ENCODE data around the gene MIER2. TPM values are rescaled to one million over a fixed set of nuclear protein-coding genes. Genes with fewer than 3 reads are reported as not detected.
A peak's percentile ranks its signal among the peaks of the same experiment; 100 is the strongest.
"Not testable (repeated sequence)": the region's sequence is repeated elsewhere in the genome, so short reads cannot be mapped to it uniquely, and the experiment has no call there.

Gene MIER2
- total RNA-seq, 1 donor from 2014 or later, result 50.5 TPM

DNA sequence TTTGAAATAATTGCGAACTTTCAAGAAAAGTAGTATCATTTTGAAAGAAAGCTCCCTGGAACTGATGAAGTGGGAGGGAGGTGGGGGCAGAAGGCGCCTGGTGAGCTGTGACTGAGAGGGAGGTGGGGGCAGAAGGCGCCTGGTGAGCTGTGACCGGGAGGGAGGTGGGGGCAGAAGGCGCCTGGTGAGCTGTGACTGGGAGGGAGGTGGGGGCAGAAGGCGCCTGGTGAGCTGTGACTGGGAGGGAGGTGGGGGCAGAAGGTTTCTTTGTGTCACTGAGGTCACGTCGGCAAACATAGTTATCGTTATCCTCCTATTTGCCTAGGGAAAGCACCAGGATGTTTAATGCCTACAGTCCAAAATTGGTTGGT is 40.2 kb upstream of the MIER2 start:
- TF ChIP-seq CTCF (IDR thresholded peaks at IDR 0.05; ENCODE audit: unreplicated experiment), result no peak
- Mint-ChIP-seq H3K27me3 (ENCODE audit: low read depth) (peaks cover 18% of the 10 kb centered on the region), H3K4me1 (peaks cover 9% of the 10 kb centered on the region), H3K36me3 (no peaks in the 10 kb centered on the region), H3K27ac (no peak overlapping the region), H3K9me3 (peaks cover 3% of the 10 kb centered on the region), H3K4me3 (no peak overlapping the region)
- no peak for DNase-seq (ENCODE audit: low spot score in 2 of 2, unreplicated experiment in 2 of 2)

DNA sequence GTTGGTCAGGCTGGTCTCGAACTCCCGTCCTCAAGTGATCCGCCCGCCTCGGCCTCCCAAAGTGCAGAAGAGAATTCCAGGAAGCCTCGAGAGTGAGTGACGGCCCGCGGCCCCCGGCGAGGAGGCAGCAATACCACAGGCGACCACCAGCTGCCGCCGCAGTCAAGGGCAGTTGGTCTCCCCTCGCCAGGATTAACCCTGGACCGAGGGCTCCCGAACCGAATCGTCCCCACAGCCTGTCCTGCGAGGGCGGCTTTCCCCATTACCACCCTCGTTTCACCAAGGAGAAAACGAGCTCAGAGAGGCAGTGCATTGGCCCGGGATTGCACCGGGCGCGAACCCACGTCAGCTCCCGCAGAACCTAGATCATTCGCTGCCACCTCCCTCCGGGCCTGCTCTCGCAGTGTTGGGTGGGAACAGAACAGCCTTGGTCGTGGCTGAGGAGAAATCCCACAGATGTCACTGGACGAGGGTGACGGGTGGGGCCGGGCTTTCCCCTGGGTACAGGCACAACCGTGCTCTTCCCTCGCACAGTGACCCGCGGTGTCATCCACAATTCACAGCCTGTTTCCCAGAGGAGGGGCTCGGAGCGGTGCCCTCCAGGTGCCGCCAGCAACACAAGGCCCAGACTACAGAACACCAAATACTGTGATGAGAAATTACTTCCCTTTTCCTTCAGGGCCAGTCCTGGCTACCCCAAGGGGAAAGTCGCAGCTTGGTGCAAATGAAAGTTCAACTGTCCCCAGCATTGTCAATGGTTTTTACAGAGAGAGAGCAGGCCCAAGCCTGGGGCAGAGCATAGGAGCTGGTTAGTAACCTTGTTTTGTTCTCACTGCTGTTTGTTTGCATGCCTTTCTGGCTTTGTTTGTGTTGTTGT is 39.6 kb upstream of the MIER2 start:
- Mint-ChIP-seq H3K27me3 (ENCODE audit: low read depth) (peaks cover 18% of the 10 kb centered on the region), H3K4me3 (no peak overlapping the region), H3K4me1 (peaks cover 9% of the 10 kb centered on the region), H3K9me3 (peaks cover 3% of the 10 kb centered on the region), H3K36me3 (no peaks in the 10 kb centered on the region), H3K27ac (no peak overlapping the region)
- TF ChIP-seq CTCF (IDR thresholded peaks at IDR 0.05; ENCODE audit: unreplicated experiment), result peak; percentile 75
- peak in 1 of 2 experiments; percentile 60 for DNase-seq (ENCODE audit: low spot score in 2 of 2, unreplicated experiment in 2 of 2)

GRCh38 chr19:383040-383439 is 38.4 kb upstream of the MIER2 start:
- no peak overlapping the region for H3K27ac Mint-ChIP-seq
- H3K4me3 Mint-ChIP-seq, result no peak overlapping the region
- no peaks in the 10 kb centered on the region for H3K36me3 Mint-ChIP-seq
- no peak for TF ChIP-seq CTCF (IDR thresholded peaks at IDR 0.05; ENCODE audit: unreplicated experiment)
- H3K4me1 Mint-ChIP-seq, result peaks cover 9% of the 10 kb centered on the region
- peaks cover 21% of the 10 kb centered on the region for H3K27me3 Mint-ChIP-seq (ENCODE audit: low read depth)
- peak in 1 of 2 experiments; percentile 26 for DNase-seq (ENCODE audit: low spot score in 2 of 2, unreplicated experiment in 2 of 2)
- H3K9me3 Mint-ChIP-seq, result peaks cover 3% of the 10 kb centered on the region

DNA sequence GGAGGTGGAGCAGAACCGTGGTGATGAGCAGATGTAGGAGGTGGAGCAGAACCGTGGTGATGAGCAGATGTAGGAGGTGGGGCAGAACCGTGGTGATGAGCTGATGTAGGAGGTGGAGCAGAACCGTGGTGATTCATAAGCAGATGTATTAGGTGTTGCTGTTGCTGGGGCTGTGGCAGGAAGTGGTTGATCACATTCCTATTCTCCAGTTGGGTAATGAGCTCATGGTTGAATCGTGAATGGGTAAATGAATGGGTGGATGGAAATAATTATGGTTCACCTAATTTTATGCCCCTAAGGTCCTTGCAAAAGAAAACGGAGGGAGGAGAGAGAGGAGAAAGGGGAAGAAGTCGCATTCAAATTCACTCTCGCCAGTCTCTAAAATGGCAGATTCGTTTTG is 38.0 kb upstream of the MIER2 start:
- not testable (repeated sequence) for DNase-seq (ENCODE audit: low spot score in 2 of 2, unreplicated experiment in 2 of 2); H3K36me3 Mint-ChIP-seq; H3K4me3 Mint-ChIP-seq; H3K9me3 Mint-ChIP-seq; H3K27ac Mint-ChIP-seq
- Mint-ChIP-seq H3K27me3 (ENCODE audit: low read depth) (peaks cover 25% of the 10 kb centered on the region), H3K4me1 (peaks cover 11% of the 10 kb centered on the region)

DNA sequence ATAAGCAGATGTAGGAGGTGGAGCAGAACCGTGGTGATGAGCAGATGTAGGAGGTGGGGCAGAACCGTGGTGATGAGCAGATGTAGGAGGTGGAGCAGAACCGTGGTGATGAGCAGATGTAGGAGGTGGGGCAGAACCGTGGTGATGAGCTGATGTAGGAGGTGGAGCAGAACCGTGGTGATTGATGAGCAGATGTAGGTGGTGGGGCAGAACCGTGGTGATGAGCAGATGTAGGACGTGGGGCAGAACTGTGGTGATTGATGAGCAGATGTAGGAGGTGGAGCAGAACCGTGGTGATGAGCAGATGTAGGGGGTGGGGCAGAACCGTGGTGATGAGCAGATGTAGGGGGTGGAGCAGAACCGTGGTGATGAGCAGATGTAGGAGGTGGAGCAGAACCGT is 37.3 kb upstream of the MIER2 start:
- not testable (repeated sequence) for H3K36me3 Mint-ChIP-seq, H3K4me3 Mint-ChIP-seq, H3K27ac Mint-ChIP-seq, H3K9me3 Mint-ChIP-seq
- peak in 1 of 2 experiments; percentile 16 for DNase-seq (ENCODE audit: low spot score in 2 of 2, unreplicated experiment in 2 of 2)
- peaks cover 25% of the 10 kb centered on the region for H3K27me3 Mint-ChIP-seq (ENCODE audit: low read depth)
- H3K4me1 Mint-ChIP-seq, result peaks cover 11% of the 10 kb centered on the region

DNA sequence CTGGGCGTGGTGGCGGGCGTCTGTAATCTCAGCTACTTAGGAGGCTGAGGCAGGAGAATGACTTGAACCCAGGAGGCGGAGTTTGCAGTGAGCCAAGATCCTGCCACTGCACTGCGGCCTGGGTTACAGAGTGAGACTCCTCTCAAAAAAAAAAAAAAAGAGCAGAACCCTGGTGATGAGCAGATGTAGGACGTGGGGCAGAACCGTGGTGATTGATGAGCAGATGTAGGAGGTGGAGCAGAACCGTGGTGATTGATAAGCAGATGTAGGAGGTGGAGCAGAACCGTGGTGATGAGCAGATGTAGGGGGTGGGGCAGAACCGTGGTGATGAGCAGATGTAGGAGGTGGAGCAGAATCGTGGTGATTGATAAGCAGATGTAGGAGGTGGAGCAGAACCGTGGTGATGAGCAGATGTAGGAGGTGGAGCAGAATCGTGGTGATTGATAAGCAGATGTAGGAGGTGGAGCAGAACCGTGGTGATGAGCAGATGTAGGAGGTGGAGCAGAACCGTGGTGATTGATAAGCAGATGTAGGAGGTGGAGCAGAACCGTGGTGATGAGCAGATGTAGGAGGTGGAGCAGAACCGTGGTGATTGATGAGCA is 36.1 kb upstream of the MIER2 start:
- not testable (repeated sequence) for H3K27ac Mint-ChIP-seq; H3K9me3 Mint-ChIP-seq; DNase-seq (ENCODE audit: low spot score in 2 of 2, unreplicated experiment in 2 of 2); H3K4me1 Mint-ChIP-seq; H3K4me3 Mint-ChIP-seq; H3K36me3 Mint-ChIP-seq
- peaks cover 28% of the 10 kb centered on the region for H3K27me3 Mint-ChIP-seq (ENCODE audit: low read depth)

DNA sequence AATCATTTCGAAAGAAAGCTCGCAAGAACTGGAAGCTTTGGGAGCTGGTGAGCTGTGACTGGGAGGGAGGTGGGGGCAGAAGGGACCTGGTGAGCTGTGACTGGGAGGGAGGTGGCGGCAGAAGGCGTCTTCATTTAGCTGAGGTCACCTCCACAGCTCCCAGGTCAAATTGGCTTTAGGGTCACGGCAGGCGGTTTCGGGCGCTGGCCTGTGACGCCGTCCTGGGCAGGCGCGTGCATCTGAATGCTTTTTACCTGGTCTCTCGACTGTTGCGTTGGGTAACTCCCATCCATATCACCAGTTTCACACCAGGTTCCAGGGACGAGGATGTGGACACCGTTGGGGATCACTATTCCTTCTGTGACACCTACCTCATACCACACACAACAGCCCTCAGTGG is 35.2 kb upstream of the MIER2 start:
- no peak for TF ChIP-seq CTCF (IDR thresholded peaks at IDR 0.05; ENCODE audit: unreplicated experiment)
- no peak overlapping the region for H3K4me3 Mint-ChIP-seq
- peaks cover 5% of the 10 kb centered on the region for H3K4me1 Mint-ChIP-seq
- H3K36me3 Mint-ChIP-seq, result no peaks in the 10 kb centered on the region
- H3K27ac Mint-ChIP-seq, result no peak overlapping the region
- no peak for DNase-seq (ENCODE audit: low spot score in 2 of 2, unreplicated experiment in 2 of 2)
- peaks cover 3% of the 10 kb centered on the region for H3K9me3 Mint-ChIP-seq
- peaks cover 30% of the 10 kb centered on the region for H3K27me3 Mint-ChIP-seq (ENCODE audit: low read depth)
